ENCODE data around the gene ZNF543. TPM values are rescaled to one million over a fixed set of nuclear protein-coding genes. Genes with fewer than 3 reads are reported as not detected.
A peak's percentile ranks its signal among the peaks of the same experiment; 100 is the strongest.

Gene ZNF543
- total and polyA plus RNA-seq, 9 of the 15 experiments (the other 6 are each of a cell fraction or from before 2014, with no cell fraction given), result 0.14 to 5.5 (median 2.4) TPM

- TF ChIP-seq BMI1 (IDR thresholded peaks at IDR 0.05; ENCODE audit: low read length), result no peak
- TF ChIP-seq TFAP4 (CRISPR knock-in tag; IDR thresholded peaks at IDR 0.05; ENCODE audit: borderline replicate concordance), result peak; percentile 76
- TF ChIP-seq GABPB1 (CRISPR knock-in tag; IDR thresholded peaks at IDR 0.05), result peak; percentile 96
- no peak for TF ChIP-seq ZBTB43 (CRISPR knock-in tag; IDR thresholded peaks at IDR 0.05)
- peak in 1 of 2 experiments; percentile 61 for TF ChIP-seq E2F6 (IDR thresholded peaks at IDR 0.05; ENCODE audit: borderline replicate concordance in 1 of 2, extremely low read depth in 1 of 2, insufficient read depth in 1 of 2, insufficient read length in 1 of 2, low read depth in 1 of 2, low read length in 1 of 2, poor library complexity in 1 of 2, severe bottlenecking in 1 of 2)
- TF ChIP-seq ZNF175 (CRISPR knock-in tag; IDR thresholded peaks at IDR 0.05; ENCODE audit: low read depth), result 0 out of 2 replicates have a peak, but pooled peaks have one; percentile 38
- TF ChIP-seq GABPA (tag; conservative IDR thresholded peaks at IDR 0.05; ENCODE audit: low read depth), result peak; percentile 93
- peak; percentile 99 for TF ChIP-seq ZBTB2 (IDR thresholded peaks at IDR 0.05)
- TF ChIP-seq SP2 (IDR thresholded peaks at IDR 0.05; ENCODE audit: extremely low read depth, low read depth, low read length, poor library complexity, severe bottlenecking), result peak; percentile 18
- TF ChIP-seq ZBTB40 (IDR thresholded peaks at IDR 0.05), result peak; percentile 90
- TF ChIP-seq ZBTB40 (CRISPR knock-in tag; IDR thresholded peaks at IDR 0.05), result no peak
- peak; percentile 39; the same call in 1 of the 2 replicates for TF ChIP-seq SP1 (CRISPR knock-in tag; IDR thresholded peaks at IDR 0.05)
Measured at GRCh38 chr19:57362997-57363687, 42.9 kb downstream of the ZNF543 start, which contains the start of the genes TRAPPC2B and ZNF547 (continued).
